CD4-positive, alpha-beta T cell treated with Interleukin-6 at 100 ng/mL for 8 hours (primary cell): ENCODE results near the gene COL24A1.

Experiments used
- DNase-seq: peaks from one replicate; pipeline ENCODE4 v3.0.0-alpha.2; 2020; ENCODE audit warnings: mixed read lengths, low spot score

The COL24A1 gene

GRCh38 chr1:85683292-85684025 lies 473.1 kb downstream of the COL24A1 start:
- DNase-seq = no peak

DNA sequence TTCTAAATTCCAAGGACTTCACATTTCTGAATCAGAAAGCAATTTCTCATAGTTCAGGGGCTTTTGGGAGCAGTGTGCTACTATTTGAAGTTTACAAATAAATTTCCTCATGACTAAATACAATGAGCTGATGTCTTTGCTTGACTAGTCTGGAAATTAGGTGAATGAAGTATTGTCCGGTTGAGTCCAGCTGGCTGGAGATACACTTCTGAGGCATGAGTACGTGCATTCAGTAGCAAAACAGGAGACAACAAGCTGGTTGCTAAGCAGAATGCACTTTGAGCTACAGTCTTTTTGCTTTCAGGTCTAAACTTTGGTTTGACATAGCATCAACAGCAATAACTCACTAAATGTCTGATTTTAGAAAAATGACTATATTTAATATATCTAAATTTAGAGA lies 475.5 kb downstream of the COL24A1 start:
- DNase-seq = no peak
